H9 (cell line): ENCODE measurements around the gene PCDHGA2. TPM values are rescaled to one million over a fixed set of nuclear protein-coding genes. Genes with fewer than 3 reads are reported as not detected.
"Not testable (repeated sequence)": the region's sequence is repeated elsewhere in the genome, so short reads cannot be mapped to it uniquely, and the experiment has no call there.

ENCODE experiments used
- DNase-seq: peaks from one replicate; pipeline ENCODE4 v3.0.0-alpha.2; 2017
- H2AFZ ChIP-seq: one replicate; pipeline ENCODE4 v1.6.1; 2013; ENCODE audit warnings: mild to moderate bottlenecking, low read length, control low read depth, moderate library complexity
- H2AK5ac ChIP-seq: 2 replicates; pipeline ENCODE4 v1.6.1; 2013; ENCODE audit warnings: low read length, control low read depth, mixed read lengths; ENCODE audit not compliant: insufficient read length
- H2BK120ac ChIP-seq: one replicate; pipeline ENCODE4 v1.6.1; 2013; ENCODE audit warnings: low read depth, mild to moderate bottlenecking, low read length, control low read depth, inconsistent platforms; ENCODE audit not compliant: poor library complexity, severe bottlenecking
- H2BK12ac ChIP-seq: 2 replicates; pipeline ENCODE4 v1.6.1; 2013; ENCODE audit warnings: low read length, control low read depth, mixed read lengths, low read depth; ENCODE audit not compliant: insufficient read length
- H2BK15ac ChIP-seq: 2 replicates; pipeline ENCODE4 v1.6.1; 2013; ENCODE audit warnings: low read depth, low read length, control low read depth
- H2BK20ac ChIP-seq: one replicate; pipeline ENCODE4 v1.6.1; 2013; ENCODE audit warnings: low read depth, mild to moderate bottlenecking, low read length, control low read depth, inconsistent platforms; ENCODE audit not compliant: poor library complexity, severe bottlenecking
- H2BK5ac ChIP-seq: 2 replicates; pipeline ENCODE4 v1.6.1; 2013; ENCODE audit warnings: low read length, control low read depth, mixed read lengths; ENCODE audit not compliant: insufficient read length
- H3K14ac ChIP-seq: 2 replicates; pipeline ENCODE4 v1.6.1; 2013; ENCODE audit warnings: low read length, control low read depth; ENCODE audit not compliant: insufficient read depth
- H3K18ac ChIP-seq: 2 replicates; pipeline ENCODE4 v1.6.1; 2013; ENCODE audit warnings: low read depth, mild to moderate bottlenecking, mixed read lengths, low read length, control low read depth; ENCODE audit not compliant: insufficient read length
- H3K23ac ChIP-seq: 2 replicates; pipeline ENCODE4 v1.6.1; 2013; ENCODE audit warnings: low read length, control low read depth, mixed read lengths, low read depth; ENCODE audit not compliant: insufficient read length
- H3K23me2 ChIP-seq: 2 replicates; pipeline ENCODE4 v1.6.1; 2013; ENCODE audit warnings: low read depth, mild to moderate bottlenecking, mixed read lengths, low read length, control low read depth; ENCODE audit not compliant: insufficient read length, poor library complexity, severe bottlenecking
- H3K27ac ChIP-seq: 2 replicates; pipeline ENCODE4 v1.5.1; 2013; ENCODE audit warnings: low read length, control low read depth, mixed read lengths, low read depth; ENCODE audit not compliant: insufficient read length
- H3K27me3 ChIP-seq: 2 replicates; pipeline ENCODE4 v1.6.1; 2013; ENCODE audit warnings: low read length, control low read depth, inconsistent platforms; ENCODE audit not compliant: insufficient read depth
- H3K4ac ChIP-seq: 2 replicates; pipeline ENCODE4 v1.6.1; 2013; ENCODE audit warnings: low read depth, mild to moderate bottlenecking, control low read depth, inconsistent platforms, low read length, moderate library complexity
- H3K4me1 ChIP-seq: 2 replicates; pipeline ENCODE4 v1.6.1; 2013; ENCODE audit warnings: low read length, control low read depth, inconsistent platforms; ENCODE audit not compliant: insufficient read depth
- H3K4me2 ChIP-seq: 2 replicates; pipeline ENCODE4 v1.6.1; 2013; ENCODE audit warnings: low read length, control low read depth, mixed read lengths; ENCODE audit not compliant: insufficient read length, insufficient read depth
- H3K56ac ChIP-seq: 2 replicates; pipeline ENCODE4 v1.6.1; 2013; ENCODE audit warnings: low read depth, mild to moderate bottlenecking, mixed read lengths, low read length, control low read depth; ENCODE audit not compliant: insufficient read length
- H3K79me1 ChIP-seq: 2 replicates; pipeline ENCODE4 v1.6.1; 2013; ENCODE audit warnings: low read depth, mild to moderate bottlenecking, moderate library complexity, low read length, control low read depth, inconsistent platforms; ENCODE audit not compliant: insufficient read depth, poor library complexity, severe bottlenecking
- H3K79me2 ChIP-seq: 2 replicates; pipeline ENCODE4 v1.6.1; 2013; ENCODE audit warnings: low read length, control low read depth, inconsistent platforms; ENCODE audit not compliant: insufficient read depth
- H3K9ac ChIP-seq: 2 replicates; pipeline ENCODE4 v1.6.1; 2013; ENCODE audit warnings: low read length, control low read depth, mixed read lengths; ENCODE audit not compliant: insufficient read length; ENCODE audit errors: extremely low read depth
- H3K9me3 ChIP-seq: one replicate; pipeline ENCODE4 v1.6.1; 2013; ENCODE audit warnings: low read depth, low read length, inconsistent platforms; ENCODE audit not compliant: control insufficient read depth
- H3T11ph ChIP-seq: one replicate; pipeline ENCODE4 v1.6.1; 2013; ENCODE audit warnings: mild to moderate bottlenecking, low read length, control low read depth, inconsistent platforms
- H4K20me1 ChIP-seq: one replicate; pipeline ENCODE4 v1.6.1; 2013; ENCODE audit not compliant: control insufficient read depth, insufficient read length, insufficient read depth
- H4K5ac ChIP-seq: 2 replicates; pipeline ENCODE4 v1.6.1; 2013; ENCODE audit warnings: low read depth, mild to moderate bottlenecking, mixed read lengths, low read length, control low read depth; ENCODE audit not compliant: insufficient read length
- H4K8ac ChIP-seq: replicated peaks from 2 replicates; pipeline ENCODE4 v1.6.1; 2013; ENCODE audit warnings: low read length, control low read depth, mixed read lengths, low read depth; ENCODE audit not compliant: insufficient read length
- H4K91ac ChIP-seq: 2 replicates; pipeline ENCODE4 v1.6.1; 2013; ENCODE audit warnings: low read depth, mild to moderate bottlenecking, moderate library complexity, mixed read lengths, low read length, control low read depth; ENCODE audit not compliant: insufficient read length
- H3K27ac Mint-ChIP-seq, 3 experiments: 2 replicates in 2 of 3; 3 replicates in 1 of 3; pipeline ENCODE4 v1.8.0; 2020 to 2021; ENCODE audit warnings: mixed read lengths in 3 of 3, mild to moderate bottlenecking in 1 of 3, moderate library complexity in 1 of 3
- H3K27me3 Mint-ChIP-seq: 2 replicates; pipeline ENCODE4 v1.8.0; 2021; ENCODE audit warnings: low read depth, mild to moderate bottlenecking, moderate library complexity, mixed read lengths
- H3K36me3 Mint-ChIP-seq, 3 experiments: 2 replicates in 2 of 3; 3 replicates in 1 of 3; pipeline ENCODE4 v1.8.0; 2020 to 2021; ENCODE audit warnings: low read depth in 3 of 3, mixed read lengths in 3 of 3; ENCODE audit not compliant: insufficient read depth in 1 of 3
- H3K4me1 Mint-ChIP-seq, 2 experiments: 2 replicates each; pipeline ENCODE4 v1.8.0; 2020; ENCODE audit warnings: mixed read lengths in 2 of 2
- H3K4me3 Mint-ChIP-seq, 2 experiments: 2 replicates in 1 of 2; 3 replicates in 1 of 2; pipeline ENCODE4 v1.8.0; 2020 to 2021; ENCODE audit warnings: mild to moderate bottlenecking in 2 of 2, mixed read lengths in 2 of 2, moderate library complexity in 1 of 2
- H3K9me3 Mint-ChIP-seq, 2 experiments: 2 replicates in 1 of 2; 3 replicates in 1 of 2; pipeline ENCODE4 v1.8.0; 2020; ENCODE audit warnings: mild to moderate bottlenecking in 2 of 2, mixed read lengths in 2 of 2, moderate library complexity in 1 of 2
- CTCF ChIP-seq: fragments of 200-600 bp; sonication (generic); conservative IDR thresholded peaks from 3 replicates; pipeline ENCODE4 v1.8.0; 2021; ENCODE audit warnings: antibody characterized with exemption, mild to moderate bottlenecking
- WGBS: extraction: QIAGEN DNeasy Blood & Tissue Kit; methylation state at CpG from one replicate; pipeline ENCODE4 v1.1.7; 2013; ENCODE audit warnings: missing lambda C conversion rate, low lambda C conversion rate, mixed read lengths; ENCODE audit not compliant: insufficient read length; ENCODE audit errors: extremely low coverage; 5-methylcytosine and 5-hydroxymethylcytosine counted together
- total RNA-seq: library from RNA; stranded (reverse); gene quantifications from 2 replicates; pipeline ENCODE4 v1.2.1, GENCODE V29; 2021

Gene PCDHGA2
- total RNA-seq, 1 experiment from 2014 or later, result 0.90 TPM

DNA sequence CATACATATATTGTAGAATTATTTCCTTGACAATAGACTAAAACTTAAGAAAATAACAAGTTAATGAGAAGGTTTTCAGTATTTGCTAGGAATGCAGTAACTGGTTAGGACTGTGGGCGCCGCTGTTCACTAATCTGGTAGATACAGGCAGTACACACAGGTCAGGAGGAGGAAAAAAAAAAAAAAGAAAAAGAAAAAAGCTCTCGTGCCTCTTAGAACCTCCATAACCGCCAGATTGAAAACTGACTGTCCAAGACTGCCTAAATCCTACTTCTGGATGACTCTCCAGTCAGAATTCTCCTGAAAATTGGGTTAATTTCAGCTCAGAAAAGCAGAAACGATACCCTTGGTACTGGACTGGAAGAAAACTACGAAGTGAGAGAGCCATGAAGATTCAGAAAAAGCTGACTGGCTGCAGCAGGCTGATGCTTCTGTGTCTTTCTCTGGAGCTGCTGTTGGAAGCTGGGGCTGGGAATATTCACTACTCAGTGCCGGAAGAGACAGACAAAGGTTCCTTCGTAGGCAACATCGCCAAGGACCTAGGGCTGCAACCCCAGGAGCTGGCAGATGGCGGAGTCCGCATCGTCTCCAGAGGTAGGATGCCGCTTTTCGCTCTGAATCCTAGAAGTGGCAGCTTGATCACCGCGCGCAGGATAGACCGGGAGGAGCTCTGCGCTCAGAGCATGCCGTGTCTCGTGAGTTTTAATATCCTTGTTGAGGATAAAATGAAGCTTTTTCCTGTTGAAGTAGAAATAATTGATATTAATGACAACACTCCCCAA, 8.1 kb upstream of the PCDHGA2 start, which contains the start of gene PCDHGA1:
PCDHGA1 (plus strand) TSS at position 216 of the 782 bp plus-strand sequence.
- no peak within 1 kb of the TSS for H3K23ac ChIP-seq
- peaks cover 9% of the 10 kb centered on the region for H3K27me3 Mint-ChIP-seq
- no peak within 1 kb of the TSS for H3K4me2 ChIP-seq
- peaks cover 9% of the 10 kb centered on the region for H3K23me2 ChIP-seq
- H2BK12ac ChIP-seq, result no peak within 1 kb of the TSS
- no peak within 1 kb of the TSS for H3K56ac ChIP-seq
- H2BK20ac ChIP-seq, result no peak within 1 kb of the TSS
- no peak within 1 kb of the TSS for H3K27ac ChIP-seq
- H4K20me1 ChIP-seq, result no peaks in the 10 kb centered on the region
- no peak within 1 kb of the TSS for H3K18ac ChIP-seq
- peaks cover 9 to 42% (median 15%) of the 10 kb centered on the region in 3 experiments for H3K36me3 Mint-ChIP-seq
- TF ChIP-seq CTCF, result peak; percentile 59
- H3K27ac Mint-ChIP-seq, result no peak within 1 kb of the TSS
- no peak within 1 kb of the TSS for H4K91ac ChIP-seq
- peaks cover 59 to 66% of the 10 kb centered on the region in 2 experiments for H3K9me3 Mint-ChIP-seq
- no peak within 1 kb of the TSS for H2AK5ac ChIP-seq
- H3K4me3 Mint-ChIP-seq, result no peak within 1 kb of the TSS
- H2BK15ac ChIP-seq, result no peak within 1 kb of the TSS
- no peaks in the 10 kb centered on the region for H3K79me1 ChIP-seq
- H4K5ac ChIP-seq, result no peak within 1 kb of the TSS
- no peak for DNase-seq
- H3K4me1 Mint-ChIP-seq, result peaks cover 5 to 6% of the 10 kb centered on the region in 2 experiments
- H3K27me3 ChIP-seq, result no peaks in the 10 kb centered on the region
- no peaks in the 10 kb centered on the region for H3K79me2 ChIP-seq
- no peak within 1 kb of the TSS for H2BK120ac ChIP-seq
- no peak within 1 kb of the TSS for H4K8ac ChIP-seq
- no peak within 1 kb of the TSS for H2AFZ ChIP-seq
- no peaks in the 10 kb centered on the region for H3K4me1 ChIP-seq
- no peak within 1 kb of the TSS for H3K4ac ChIP-seq
- WGBS, result no CpG with 5 or more reads among the region's 21 CpGs
- H3K14ac ChIP-seq, result no peak within 1 kb of the TSS
- H2BK5ac ChIP-seq, result no peak within 1 kb of the TSS
- H3T11ph ChIP-seq, result no peak within 1 kb of the TSS
- no peak within 1 kb of the TSS for H3K9ac ChIP-seq
- H3K9me3 ChIP-seq, result peaks cover 22% of the 10 kb centered on the region

- H2BK5ac ChIP-seq, H3K4ac ChIP-seq, H2BK12ac ChIP-seq, H3T11ph ChIP-seq, H3K79me2 ChIP-seq, H3K18ac ChIP-seq, H3K27me3 ChIP-seq, H4K5ac ChIP-seq, H3K14ac ChIP-seq, H2AK5ac ChIP-seq, H3K23me2 ChIP-seq, H3K27ac Mint-ChIP-seq, H2BK20ac ChIP-seq, H3K9ac ChIP-seq, H4K20me1 ChIP-seq, H4K91ac ChIP-seq, H3K4me1 ChIP-seq, H3K4me1 Mint-ChIP-seq, DNase-seq, H3K27me3 Mint-ChIP-seq, H3K4me2 ChIP-seq, H2BK15ac ChIP-seq, H4K8ac ChIP-seq, H3K56ac ChIP-seq, H3K23ac ChIP-seq, H2AFZ ChIP-seq, H3K4me3 Mint-ChIP-seq, H2BK120ac ChIP-seq, H3K27ac ChIP-seq, H3K79me1 ChIP-seq: not testable (repeated sequence)
- no CpG with 5 or more reads among the region's 39 CpGs for WGBS
- Mint-ChIP-seq H3K36me3 (peaks cover 9 to 27% (median 15%) of the 10 kb centered on the region in 3 experiments), H3K9me3 (peaks cover 53 to 64% of the 10 kb centered on the region in 2 experiments)
- peaks cover 22% of the 10 kb centered on the region for H3K9me3 ChIP-seq
Measured at GRCh38 chr5:141332571-141332970, 6.0 kb upstream of the PCDHGA2 start.
